Stimulated activated CD4-positive, alpha-beta T cell treated with anti-CD3 and anti-CD28 coated beads, Interleukin-12 subunit alpha, Interleukin-12 subunit beta, amount 100 ng/mL, for 4 hours (primary cell): ENCODE measurements around the gene BEST3.
"Not testable (repeated sequence)": the region's sequence is repeated elsewhere in the genome, so short reads cannot be mapped to it uniquely, and the experiment has no call there.

Source experiments
- DNase-seq: peaks from one replicate; pipeline ENCODE4 v3.0.0-alpha.2; 2020

BEST3 gene

GRCh38 chr12:69645031-69645430, 54.1 kb downstream of the BEST3 start:
- no peak for DNase-seq

GRCh38 chr12:69644511-69644910, 54.6 kb downstream of the BEST3 start:
- no peak for DNase-seq

GRCh38 chr12:69642531-69642930, 56.6 kb downstream of the BEST3 start:
- no peak for DNase-seq

- no peak for DNase-seq
Measured at GRCh38 chr12:69641546-69641945, 57.6 kb downstream of the BEST3 start.

- peak; percentile 60 for DNase-seq
Measured at GRCh38 chr12:69639400-69640016, 59.6 kb downstream of the BEST3 start.

- no peak for DNase-seq
Measured at GRCh38 chr12:69633061-69633460, 66.0 kb downstream of the BEST3 start.

- DNase-seq = no peak
Measured at GRCh38 chr12:69630191-69630590, 68.9 kb downstream of the BEST3 start.

- DNase-seq = no peak
Measured at GRCh38 chr12:69627501-69627900, 71.6 kb downstream of the BEST3 start.

- no peak for DNase-seq
Measured at GRCh38 chr12:69623970-69624369, 75.1 kb downstream of the BEST3 start.

GRCh38 chr12:69621551-69621950, 77.6 kb downstream of the BEST3 start:
- no peak for DNase-seq

GRCh38 chr12:69620921-69621320, 78.2 kb downstream of the BEST3 start:
- no peak for DNase-seq

GRCh38 chr12:69620077-69620476, 79.0 kb downstream of the BEST3 start:
- no peak for DNase-seq

- no peak for DNase-seq
Measured at GRCh38 chr12:69619050-69619449, 80.1 kb downstream of the BEST3 start.

GRCh38 chr12:69616025-69616424, 83.1 kb downstream of the BEST3 start:
- no peak for DNase-seq

GRCh38 chr12:69613351-69613750, 85.8 kb downstream of the BEST3 start:
- no peak for DNase-seq

GRCh38 chr12:69610729-69611128, 88.4 kb downstream of the BEST3 start, which contains the start of gene LRRC10:
Gene LRRC10, minus strand, starts transcription at chr12:69610907. Its CDS starts 69 bp downstream, at chr12:69610838.
- no peak for DNase-seq

GRCh38 chr12:69610126-69610525, 89.0 kb downstream of the BEST3 start:
- DNase-seq = no peak

- no peak for DNase-seq
Measured at GRCh38 chr12:69608114-69608513, 91.0 kb downstream of the BEST3 start.

- DNase-seq = not testable (repeated sequence)
Measured at GRCh38 chr12:69604275-69604674, 94.8 kb downstream of the BEST3 start.
